ENCODE results near the gene PLEKHA8.

DNA sequence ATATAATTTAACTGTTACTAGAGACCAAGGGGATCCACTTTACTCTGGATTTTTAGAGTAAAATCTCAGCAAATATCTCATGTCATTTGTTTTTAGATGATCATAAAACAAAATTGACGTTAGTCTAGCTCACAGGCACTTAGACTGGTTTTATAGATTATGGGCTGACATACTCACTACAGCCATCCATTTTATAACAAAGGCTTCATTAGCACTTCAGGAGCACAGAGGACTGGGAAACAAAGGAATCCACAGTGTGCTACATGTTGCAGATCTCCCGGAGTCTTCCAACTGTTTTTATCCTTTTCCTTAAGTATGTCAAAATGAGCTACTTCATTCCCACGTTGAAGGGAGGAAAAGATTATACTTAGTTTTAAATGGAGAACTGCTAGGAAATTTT is 22.7 kb upstream of the PLEKHA8 start:
- TF ChIP-seq POLR2AphosphoS5 (IDR thresholded peaks at IDR 0.05), result no peak
- TF ChIP-seq, protein P1, sequence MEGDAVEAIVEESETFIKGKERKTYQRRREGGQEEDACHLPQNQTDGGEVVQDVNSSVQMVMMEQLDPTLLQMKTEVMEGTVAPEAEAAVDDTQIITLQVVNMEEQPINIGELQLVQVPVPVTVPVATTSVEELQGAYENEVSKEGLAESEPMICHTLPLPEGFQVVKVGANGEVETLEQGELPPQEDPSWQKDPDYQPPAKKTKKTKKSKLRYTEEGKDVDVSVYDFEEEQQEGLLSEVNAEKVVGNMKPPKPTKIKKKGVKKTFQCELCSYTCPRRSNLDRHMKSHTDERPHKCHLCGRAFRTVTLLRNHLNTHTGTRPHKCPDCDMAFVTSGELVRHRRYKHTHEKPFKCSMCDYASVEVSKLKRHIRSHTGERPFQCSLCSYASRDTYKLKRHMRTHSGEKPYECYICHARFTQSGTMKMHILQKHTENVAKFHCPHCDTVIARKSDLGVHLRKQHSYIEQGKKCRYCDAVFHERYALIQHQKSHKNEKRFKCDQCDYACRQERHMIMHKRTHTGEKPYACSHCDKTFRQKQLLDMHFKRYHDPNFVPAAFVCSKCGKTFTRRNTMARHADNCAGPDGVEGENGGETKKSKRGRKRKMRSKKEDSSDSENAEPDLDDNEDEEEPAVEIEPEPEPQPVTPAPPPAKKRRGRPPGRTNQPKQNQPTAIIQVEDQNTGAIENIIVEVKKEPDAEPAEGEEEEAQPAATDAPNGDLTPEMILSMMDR (IDR thresholded peaks at IDR 0.05), result no peak
